NCI-H146 treated with DMSO at 0.1 percent for 48 hours (cell line): ENCODE data around the gene CHAD.
"Not testable (repeated sequence)": the region's sequence is repeated elsewhere in the genome, so short reads cannot be mapped to it uniquely, and the experiment has no call there.

Source experiments
- DNase-seq: peaks from one replicate; lab custom pipeline; 2025; ENCODE audit not compliant: unreplicated experiment; lab: John Stamatoyannopoulos, UW

CHAD gene

GRCh38 chr17:50429793-50430192 lies 38.9 kb downstream of the CHAD start:
- no peak for DNase-seq

- DNase-seq = no peak
Observed at GRCh38 chr17:50428831-50429424, 39.8 kb downstream of the CHAD start.

GRCh38 chr17:50428126-50428525 lies 40.6 kb downstream of the CHAD start:
- DNase-seq = not testable (repeated sequence)

- DNase-seq = no peak
Observed at GRCh38 chr17:50426814-50427787, 41.6 kb downstream of the CHAD start.

GRCh38 chr17:50426472-50426782 lies 42.3 kb downstream of the CHAD start:
- no peak for DNase-seq

GRCh38 chr17:50425682-50426471 lies 42.8 kb downstream of the CHAD start, which contains the start of gene ACSF2:
Gene ACSF2 (plus strand): TSS chr17:50426218. CDS start chr17:50426262, 44 bp downstream.
- peak; percentile 16 for DNase-seq

GRCh38 chr17:50424996-50425681 lies 43.5 kb downstream of the CHAD start:
- DNase-seq = no peak

GRCh38 chr17:50424246-50424995 lies 44.3 kb downstream of the CHAD start:
- DNase-seq = no peak

GRCh38 chr17:50423553-50424159 lies 45.0 kb downstream of the CHAD start:
- peak; percentile 71 for DNase-seq

GRCh38 chr17:50422738-50423137 lies 45.9 kb downstream of the CHAD start:
- no peak for DNase-seq

- DNase-seq = no peak
Observed at GRCh38 chr17:50421308-50422051, 47.2 kb downstream of the CHAD start.

GRCh38 chr17:50420419-50421112 lies 48.1 kb downstream of the CHAD start:
- no peak for DNase-seq

- not testable (repeated sequence) for DNase-seq
Observed at GRCh38 chr17:50419577-50419976, 49.1 kb downstream of the CHAD start.

- DNase-seq = no peak
Observed at GRCh38 chr17:50414808-50415207, 53.9 kb downstream of the CHAD start.
